ENCODE results near the gene SMO.
"Not testable (repeated sequence)": the region's sequence is repeated elsewhere in the genome, so short reads cannot be mapped to it uniquely, and the experiment has no call there.

The SMO gene

DNA sequence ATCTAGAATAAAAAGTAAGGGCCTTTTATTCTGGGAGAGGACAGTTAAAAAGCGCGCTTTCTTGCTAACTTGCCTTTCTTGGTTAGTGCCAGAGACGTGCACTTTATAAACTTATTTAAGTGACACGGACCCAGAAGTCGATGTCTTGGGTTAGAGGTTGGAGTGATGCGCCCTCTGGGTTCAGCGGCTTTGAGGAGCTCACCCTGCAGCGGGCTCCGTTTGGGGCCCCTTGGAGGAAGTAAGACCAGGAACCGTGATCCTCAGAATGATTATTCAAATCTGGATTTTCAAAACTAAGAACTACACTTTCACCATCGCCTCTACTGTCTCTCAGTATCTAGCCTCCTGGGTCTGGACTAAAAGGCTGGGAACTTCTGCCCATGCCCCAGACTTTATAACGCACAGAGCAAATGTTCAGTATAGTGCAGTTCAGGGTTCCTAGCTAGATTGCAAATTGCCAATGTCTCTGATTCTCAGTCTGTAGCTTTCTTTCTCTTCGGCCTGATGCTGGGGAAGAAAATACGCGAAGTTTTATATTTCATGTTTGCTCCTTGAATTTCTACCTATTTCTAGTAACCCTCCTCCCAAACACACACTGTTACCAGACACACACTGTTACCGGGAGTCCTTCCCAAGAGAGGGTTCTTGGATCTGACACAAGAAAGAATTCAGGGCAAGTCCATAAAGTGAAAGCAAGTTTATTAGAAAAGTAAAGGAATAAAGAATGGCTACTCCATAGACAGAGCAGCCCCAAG lies 18.6 kb upstream of the SMO start:
- no peak for DNase-seq

GRCh38 chr7:129170441-129171021 lies 17.9 kb upstream of the SMO start:
- DNase-seq, result no peak

GRCh38 chr7:129173861-129174260 lies 14.6 kb upstream of the SMO start:
- DNase-seq, result not testable (repeated sequence)

DNA sequence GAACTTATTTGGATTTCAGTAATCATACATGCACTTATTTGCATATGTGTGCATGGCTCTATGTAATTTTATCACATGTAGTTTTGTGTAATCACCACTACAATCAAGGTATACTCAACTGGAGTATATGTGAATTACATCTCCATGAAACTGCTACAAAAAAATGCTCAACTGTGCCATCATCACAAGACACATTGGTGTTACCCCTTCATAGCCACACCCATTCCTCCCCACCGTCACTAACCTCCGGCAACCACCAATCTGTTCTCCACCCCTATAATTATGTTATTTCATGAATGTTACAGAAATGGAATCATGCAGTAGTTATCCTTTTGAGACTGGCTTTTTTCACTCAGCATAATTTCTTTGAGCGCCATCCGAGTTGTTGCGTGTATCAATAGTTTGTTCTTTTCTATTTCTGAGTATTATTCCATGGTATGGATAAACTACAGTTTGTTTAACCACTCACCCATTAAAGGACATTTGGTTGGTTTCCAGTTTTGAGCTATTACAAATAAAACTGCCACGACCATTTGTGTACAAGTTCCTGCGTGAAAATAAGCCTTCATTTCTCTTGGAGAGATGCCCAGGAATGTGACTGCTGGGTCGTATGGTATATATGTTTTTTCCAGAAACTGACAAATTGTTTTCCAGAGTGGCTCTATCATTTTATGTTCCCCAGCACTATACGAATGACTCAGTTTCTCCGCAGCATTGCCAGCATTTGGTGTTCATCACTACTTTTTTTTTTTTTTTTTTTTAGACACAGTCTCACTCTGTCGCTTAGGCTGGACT lies 11.3 kb upstream of the SMO start:
- DNase-seq, result peak; percentile 39 to 41

DNA sequence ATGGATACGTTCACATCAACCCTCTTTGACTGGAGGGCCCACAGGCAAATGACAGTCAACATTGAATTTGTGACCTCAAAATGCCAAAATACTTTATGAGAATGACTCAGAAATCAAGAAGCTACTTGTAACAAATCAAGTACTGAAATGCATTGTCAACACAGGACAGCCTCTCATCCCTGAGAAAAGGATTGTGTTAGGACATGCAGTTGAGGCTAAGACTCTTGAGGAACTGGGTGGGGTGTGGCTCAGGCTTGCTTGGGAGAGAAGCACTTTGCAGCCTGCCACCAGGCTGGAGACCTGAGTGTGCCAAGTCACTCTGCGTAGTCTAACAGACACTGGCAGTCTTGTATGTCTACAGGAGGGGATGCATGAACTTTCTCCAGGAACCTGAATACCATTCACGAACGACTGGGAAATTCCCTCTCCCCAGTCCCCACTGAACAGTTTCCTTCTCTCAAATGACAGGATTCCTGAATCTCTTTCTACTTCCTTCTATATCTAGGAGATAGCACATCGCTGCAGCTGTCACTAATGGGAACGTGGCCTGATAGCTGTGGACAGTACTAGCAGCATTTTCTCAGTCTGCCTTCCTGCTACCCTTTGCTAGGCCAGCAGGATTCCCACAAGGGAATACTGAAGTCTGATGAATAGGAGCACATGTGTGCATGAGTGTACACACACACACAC lies 3.3 kb upstream of the SMO start:
- no peak for DNase-seq

DNA sequence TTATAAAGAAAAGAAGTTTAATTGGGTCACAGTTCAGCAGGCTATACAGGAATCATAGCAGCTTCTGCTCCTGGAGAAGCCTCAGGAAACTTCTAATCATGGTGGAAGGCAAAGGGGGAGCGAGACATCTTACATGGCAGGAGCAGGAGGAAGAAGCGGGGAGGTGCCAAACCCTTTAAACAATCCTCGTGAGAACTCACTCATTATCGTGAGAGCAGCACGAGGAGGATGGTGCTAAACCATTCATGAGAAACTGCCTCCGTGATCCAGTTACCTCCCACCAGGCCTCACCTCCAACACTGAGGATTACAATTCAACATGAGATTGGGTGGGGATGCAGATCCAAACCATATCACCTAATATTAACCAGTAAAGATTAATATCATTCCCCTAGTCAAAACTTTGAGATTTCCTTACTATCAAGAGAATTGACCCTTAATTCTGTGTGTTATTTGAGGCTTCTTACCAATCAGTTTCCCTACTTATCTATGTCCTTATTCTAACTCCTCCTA lies 1.6 kb upstream of the SMO start:
- no peak for DNase-seq

DNA sequence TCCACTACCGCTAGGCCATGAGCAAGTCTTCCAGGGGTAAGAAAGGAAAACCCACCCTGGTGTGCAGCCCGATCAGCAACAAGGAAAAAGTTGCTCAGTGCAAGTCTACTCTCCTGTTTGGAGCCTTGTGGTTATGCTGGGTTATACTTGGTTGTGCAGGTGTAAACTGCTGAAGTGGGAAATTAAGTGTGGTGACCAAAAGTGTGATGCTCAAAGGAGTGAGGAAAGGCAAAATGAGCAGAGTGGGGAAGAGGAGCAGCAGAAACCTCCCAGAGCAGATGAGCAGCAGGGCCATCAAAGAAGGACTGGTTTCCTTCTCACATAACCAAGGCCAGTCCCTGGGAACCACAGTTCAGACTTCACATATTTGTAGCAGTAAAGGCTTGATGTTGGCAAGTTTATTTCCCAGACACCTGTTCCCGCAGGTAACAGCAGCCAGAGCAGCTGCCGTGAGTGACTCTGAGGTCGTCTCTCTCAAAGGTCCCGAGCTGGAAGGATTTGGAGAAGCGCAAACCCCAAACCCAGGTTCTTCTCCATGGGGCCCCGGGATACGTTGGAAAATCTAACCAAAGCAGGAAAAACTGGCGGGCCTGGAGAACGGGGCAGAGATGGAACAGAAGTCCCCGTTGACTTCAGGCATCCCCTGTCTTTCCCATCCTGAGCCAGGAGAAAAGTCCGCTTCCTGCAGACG lies 607 bp upstream of the SMO start:
- DNase-seq, result no peak

DNA sequence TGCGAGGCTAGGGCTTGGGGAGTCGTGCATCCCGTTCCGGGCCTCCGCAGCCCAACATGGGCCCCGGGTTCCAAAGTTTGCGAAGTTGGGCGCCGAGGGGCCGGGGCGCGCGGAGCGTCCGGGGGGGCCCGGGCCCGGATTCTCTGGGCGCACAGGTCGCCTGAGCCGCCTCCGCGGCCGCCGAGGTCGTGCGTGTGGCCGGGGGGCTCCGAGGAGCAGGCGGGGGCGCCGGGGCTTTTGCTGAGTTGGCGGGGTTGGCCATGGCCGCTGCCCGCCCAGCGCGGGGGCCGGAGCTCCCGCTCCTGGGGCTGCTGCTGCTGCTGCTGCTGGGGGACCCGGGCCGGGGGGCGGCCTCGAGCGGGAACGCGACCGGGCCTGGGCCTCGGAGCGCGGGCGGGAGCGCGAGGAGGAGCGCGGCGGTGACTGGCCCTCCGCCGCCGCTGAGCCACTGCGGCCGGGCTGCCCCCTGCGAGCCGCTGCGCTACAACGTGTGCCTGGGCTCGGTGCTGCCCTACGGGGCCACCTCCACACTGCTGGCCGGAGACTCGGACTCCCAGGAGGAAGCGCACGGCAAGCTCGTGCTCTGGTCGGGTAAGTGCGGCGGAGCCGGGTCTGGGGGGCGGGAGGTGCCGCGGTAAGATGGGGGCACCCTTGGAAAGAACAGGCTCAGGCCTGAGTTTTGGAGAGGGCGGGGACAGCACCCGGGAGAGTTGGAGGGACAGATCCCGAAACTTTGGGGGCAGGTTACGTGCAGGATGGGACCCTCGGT lies 643 bp downstream of the SMO start:
- peak in 1 of 2 experiments; percentile 54 for DNase-seq

GRCh38 chr7:129189661-129190310 lies 1.4 kb downstream of the SMO start:
- DNase-seq, result no peak

GRCh38 chr7:129191272-129191671 lies 2.8 kb downstream of the SMO start:
- no peak for DNase-seq

GRCh38 chr7:129193892-129194291 lies 5.5 kb downstream of the SMO start:
- no peak for DNase-seq

GRCh38 chr7:129197771-129198170 lies 9.3 kb downstream of the SMO start:
- no peak for DNase-seq

- DNase-seq, result no peak
These were observed 11.0 kb downstream of the SMO start for GRCh38 chr7:129199406-129199805.

GRCh38 chr7:129202058-129202777 lies 13.8 kb downstream of the SMO start:
- DNase-seq, result no peak

GRCh38 chr7:129203050-129203741 lies 14.8 kb downstream of the SMO start:
- DNase-seq, result no peak

DNA sequence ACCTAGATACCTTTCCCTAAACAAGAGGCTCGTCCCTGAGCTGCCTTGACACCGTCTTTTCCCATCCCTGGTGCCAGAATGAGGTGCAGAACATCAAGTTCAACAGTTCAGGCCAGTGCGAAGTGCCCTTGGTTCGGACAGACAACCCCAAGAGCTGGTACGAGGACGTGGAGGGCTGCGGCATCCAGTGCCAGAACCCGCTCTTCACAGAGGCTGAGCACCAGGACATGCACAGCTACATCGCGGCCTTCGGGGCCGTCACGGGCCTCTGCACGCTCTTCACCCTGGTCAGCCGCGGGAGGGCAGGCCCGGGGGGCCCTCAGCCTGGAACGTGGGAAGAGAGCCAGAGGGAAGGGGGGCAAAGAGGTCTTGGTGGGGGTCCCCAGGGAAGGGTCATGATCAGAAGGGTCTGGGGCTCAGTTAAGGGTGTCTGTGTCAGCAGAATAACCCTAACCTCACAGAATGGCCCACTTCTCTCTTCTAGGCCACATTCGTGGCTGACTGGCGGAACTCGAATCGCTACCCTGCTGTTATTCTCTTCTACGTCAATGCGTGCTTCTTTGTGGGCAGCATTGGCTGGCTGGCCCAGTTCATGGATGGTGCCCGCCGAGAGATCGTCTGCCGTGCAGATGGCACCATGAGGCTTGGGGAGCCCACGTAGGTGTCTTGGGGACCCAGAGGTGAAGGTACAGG lies 16.8 kb downstream of the SMO start:
- no peak for DNase-seq

- no peak for DNase-seq
These were observed 17.8 kb downstream of the SMO start for GRCh38 chr7:129205987-129206785.

- peak in 1 of 2 experiments; percentile 19 for DNase-seq
These were observed 20.2 kb downstream of the SMO start for GRCh38 chr7:129208667-129209066.

Data from NCI-H526 (cell line).